ENCODE data around the gene CDC42BPA. TPM values are rescaled to one million over a fixed set of nuclear protein-coding genes. Genes with fewer than 3 reads are reported as not detected.
"Not testable (repeated sequence)": the region's sequence is repeated elsewhere in the genome, so short reads cannot be mapped to it uniquely, and the experiment has no call there.

CDC42BPA gene
- total and polyA plus RNA-seq, 2 donors (not counting 1 experiment from before 2014, with no cell fraction given) = 26.4 to 77.1 TPM

- TF ChIP-seq CTCF (conservative IDR thresholded peaks at IDR 0.05 in 1 of 2, IDR thresholded peaks at IDR 0.05 in 1 of 2; ENCODE audit: low read depth in 1 of 2, low read length in 2 of 2) (no peak), EZH2 (IDR thresholded peaks at IDR 0.05; ENCODE audit: low read length, missing control alignments) (no peak)
- Histone ChIP-seq H4K20me1 (ENCODE audit: control insufficient read depth, extremely low read depth, insufficient read depth, low read length) (no peaks in the 10 kb centered on the region), H3K27me3 (ENCODE audit: control insufficient read depth, insufficient read depth, low read length) (no peaks in the 10 kb centered on the region), H3K4me3 (replicated peaks in 1 of 4; ENCODE audit: control extremely low read depth in 1 of 4, insufficient read depth in 1 of 4, low read depth in 3 of 4, low read length in 4 of 4) (no peak overlapping the region), H2AFZ (ENCODE audit: low read length) (no peak overlapping the region), H3K4me1 (ENCODE audit: control insufficient read depth, extremely low read depth, insufficient read depth, low read length) (no peaks in the 10 kb centered on the region), H3K79me2 (ENCODE audit: control insufficient read depth, insufficient read depth, low read length) (peaks cover 34% of the 10 kb centered on the region), H3K27ac (ENCODE audit: insufficient read depth, low read length) (no peak overlapping the region), H3K4me2 (ENCODE audit: extremely low read depth, insufficient read depth, low read length) (no peak overlapping the region), H3K9me3 (ENCODE audit: control insufficient read depth, insufficient read depth, low read depth, low read length) (no peaks in the 10 kb centered on the region), H3K9ac (ENCODE audit: insufficient read depth, low read length) (no peak overlapping the region), H3K36me3 (ENCODE audit: control insufficient read depth, insufficient read depth, low read length) (no peaks in the 10 kb centered on the region)
- DNase-seq (ENCODE audit: low read depth in 2 of 2) = no peak
Observed at GRCh38 chr1:227281371-227281770, 36.9 kb downstream of the CDC42BPA start.

GRCh38 chr1:227280836-227281235 lies 37.5 kb downstream of the CDC42BPA start:
- TF ChIP-seq CTCF (conservative IDR thresholded peaks at IDR 0.05 in 1 of 2, IDR thresholded peaks at IDR 0.05 in 1 of 2; ENCODE audit: low read depth in 1 of 2, low read length in 2 of 2) = no peak
- no peak for TF ChIP-seq EZH2 (IDR thresholded peaks at IDR 0.05; ENCODE audit: low read length, missing control alignments)
- H3K4me1 ChIP-seq (ENCODE audit: control insufficient read depth, extremely low read depth, insufficient read depth, low read length) = no peaks in the 10 kb centered on the region
- H4K20me1 ChIP-seq (ENCODE audit: control insufficient read depth, extremely low read depth, insufficient read depth, low read length) = no peaks in the 10 kb centered on the region

GRCh38 chr1:227276156-227276693 lies 42.1 kb downstream of the CDC42BPA start:
- peaks cover 23% of the 10 kb centered on the region for H3K79me2 ChIP-seq (ENCODE audit: control insufficient read depth, insufficient read depth, low read length)
- H3K27me3 ChIP-seq (ENCODE audit: control insufficient read depth, insufficient read depth, low read length); H3K9ac ChIP-seq (ENCODE audit: insufficient read depth, low read length); H3K4me1 ChIP-seq (ENCODE audit: control insufficient read depth, extremely low read depth, insufficient read depth, low read length); H2AFZ ChIP-seq (ENCODE audit: low read length); H3K36me3 ChIP-seq (ENCODE audit: control insufficient read depth, insufficient read depth, low read length); H3K9me3 ChIP-seq (ENCODE audit: control insufficient read depth, insufficient read depth, low read depth, low read length); H4K20me1 ChIP-seq (ENCODE audit: control insufficient read depth, extremely low read depth, insufficient read depth, low read length); H3K27ac ChIP-seq (ENCODE audit: insufficient read depth, low read length); DNase-seq (ENCODE audit: low read depth in 2 of 2); H3K4me3 ChIP-seq (replicated peaks in 1 of 4; ENCODE audit: control extremely low read depth in 1 of 4, insufficient read depth in 1 of 4, low read depth in 3 of 4, low read length in 4 of 4); H3K4me2 ChIP-seq (ENCODE audit: extremely low read depth, insufficient read depth, low read length): not testable (repeated sequence)

More at GRCh38 chr1:227280836-227281235, 37.5 kb downstream of the CDC42BPA start:
- Histone ChIP-seq H3K79me2 (ENCODE audit: control insufficient read depth, insufficient read depth, low read length) (peaks cover 31% of the 10 kb centered on the region), H3K9me3 (ENCODE audit: control insufficient read depth, insufficient read depth, low read depth, low read length) (no peaks in the 10 kb centered on the region), H3K27me3 (ENCODE audit: control insufficient read depth, insufficient read depth, low read length) (no peaks in the 10 kb centered on the region), H3K9ac (ENCODE audit: insufficient read depth, low read length) (no peak overlapping the region), H3K4me2 (ENCODE audit: extremely low read depth, insufficient read depth, low read length) (no peak overlapping the region), H2AFZ (ENCODE audit: low read length) (no peak overlapping the region), H3K27ac (ENCODE audit: insufficient read depth, low read length) (no peak overlapping the region), H3K36me3 (ENCODE audit: control insufficient read depth, insufficient read depth, low read length) (no peaks in the 10 kb centered on the region), H3K4me3 (replicated peaks in 1 of 4; ENCODE audit: control extremely low read depth in 1 of 4, insufficient read depth in 1 of 4, low read depth in 3 of 4, low read length in 4 of 4) (no peak overlapping the region)
- DNase-seq (ENCODE audit: low read depth in 2 of 2) = no peak
